IMR-90 (cell line): ENCODE data around the gene BCLAF1. TPM values are rescaled to one million over a fixed set of nuclear protein-coding genes. Genes with fewer than 3 reads are reported as not detected.

ENCODE experiments used
- ATAC-seq: fragments of 200-7000 bp; cut with Tn5 transposase; 2 replicates; pipeline ENCODE4 v1.9.1; 2020; ENCODE audit warnings: low read depth, mild to moderate bottlenecking, moderate library complexity
- BruUV-seq: library from RNA; stranded (reverse); fragments of 400-500 nt; replicated peaks from 2 replicates; lab custom pipeline; 2021; lab: Mats Ljungman, UMichigan
- CTCF ChIA-PET: fragments of 300-600 bp; formaldehyde crosslinking; extraction: SDS; loops from one replicate; lab custom pipeline; 2021; ENCODE audit warnings: antibody characterized with exemption; lab: Yijun Ruan, JAX
- POLR2A ChIA-PET: fragments of 300-600 bp; sonication (Branson Sonifier 250); formaldehyde crosslinking; loops from one replicate; lab custom pipeline; 2022; ENCODE audit warnings: antibody characterized with exemption; ENCODE audit not compliant: unreplicated experiment; lab: Charles Lee
- DNase-seq: peaks from one replicate; pipeline ENCODE4 v3.0.0; 2013
- H2AFZ ChIP-seq: replicated peaks from 2 replicates; pipeline ENCODE3; 2013; ENCODE audit warnings: low read length, mild to moderate bottlenecking; ENCODE audit not compliant: poor library complexity
- H2AK5ac ChIP-seq: 2 replicates; pipeline ENCODE4 v1.6.1; 2013; ENCODE audit warnings: low read depth, low read length, inconsistent platforms
- H2AK9ac ChIP-seq: replicated peaks from 2 replicates; pipeline ENCODE3; 2013; ENCODE audit warnings: mild to moderate bottlenecking, low read depth, low read length, moderate library complexity; ENCODE audit not compliant: poor library complexity
- H2BK120ac ChIP-seq: 2 replicates; pipeline ENCODE4 v1.6.1; 2013; ENCODE audit warnings: low read depth, low read length, inconsistent platforms
- H2BK15ac ChIP-seq: 3 replicates; pipeline ENCODE4 v1.6.1; 2013; ENCODE audit warnings: low read depth, low read length, inconsistent platforms
- H2BK20ac ChIP-seq: 2 replicates; pipeline ENCODE4 v1.6.1; 2013; ENCODE audit warnings: low read depth, mild to moderate bottlenecking, inconsistent platforms, low read length, moderate library complexity
- H2BK5ac ChIP-seq: 2 replicates; pipeline ENCODE4 v1.6.1; 2013; ENCODE audit warnings: mild to moderate bottlenecking, low read depth, low read length, inconsistent platforms; ENCODE audit not compliant: poor library complexity, severe bottlenecking
- H3K14ac ChIP-seq: replicated peaks from 2 replicates; pipeline ENCODE4 v1.6.1; 2013; ENCODE audit warnings: low read depth, low read length, inconsistent platforms
- H3K18ac ChIP-seq: 2 replicates; pipeline ENCODE4 v1.6.1; 2013; ENCODE audit warnings: low read depth, low read length, control low read depth
- H3K23ac ChIP-seq: 2 replicates; pipeline ENCODE4 v1.6.1; 2013; ENCODE audit warnings: low read depth, low read length, inconsistent platforms
- H3K27ac ChIP-seq: 2 replicates; pipeline ENCODE4 v1.5.1; 2013; ENCODE audit warnings: mild to moderate bottlenecking, control low read depth, low read length; ENCODE audit not compliant: insufficient read depth
- H3K27me3 ChIP-seq: 2 replicates; pipeline ENCODE4 v1.6.1; 2013; ENCODE audit warnings: low read length; ENCODE audit not compliant: control insufficient read depth, insufficient read depth
- H3K36me3 ChIP-seq: 2 replicates; pipeline ENCODE4 v1.6.1; 2013; ENCODE audit warnings: low read length, mixed read lengths; ENCODE audit not compliant: control insufficient read depth, insufficient read depth
- H3K4ac ChIP-seq: 2 replicates; pipeline ENCODE4 v1.6.1; 2013; ENCODE audit warnings: low read depth, low read length, inconsistent platforms
- H3K4me1 ChIP-seq: 2 replicates; pipeline ENCODE4 v1.6.1; 2013; ENCODE audit warnings: low read length, mixed read lengths; ENCODE audit not compliant: control insufficient read depth, insufficient read depth
- H3K4me2 ChIP-seq: 2 replicates; pipeline ENCODE4 v1.6.1; 2013; ENCODE audit warnings: low read depth, mild to moderate bottlenecking, control low read depth, low read length, moderate library complexity
- H3K4me3 ChIP-seq: 2 replicates; pipeline ENCODE4 v1.5.1; 2013; ENCODE audit warnings: low read depth, mild to moderate bottlenecking, control low read depth, low read length, moderate library complexity; ENCODE audit not compliant: insufficient read depth
- H3K56ac ChIP-seq: 2 replicates; pipeline ENCODE4 v1.6.1; 2013; ENCODE audit warnings: low read length, inconsistent platforms; ENCODE audit not compliant: insufficient read depth; ENCODE audit errors: extremely low read depth
- H3K79me1 ChIP-seq, 2 experiments: 2 replicates each; pipeline ENCODE4 v1.6.1; 2013; ENCODE audit warnings: low read length in 2 of 2, inconsistent platforms in 1 of 2, low read depth in 1 of 2
- H3K9ac ChIP-seq: 2 replicates; pipeline ENCODE4 v1.6.1; 2013; ENCODE audit warnings: low read depth, low read length, control low read depth
- H3K9me1 ChIP-seq: 2 replicates; pipeline ENCODE4 v1.6.1; 2013; ENCODE audit warnings: low read length, inconsistent platforms; ENCODE audit not compliant: insufficient read depth
- H3K9me3 ChIP-seq: 2 replicates; pipeline ENCODE4 v1.6.1; 2013; ENCODE audit warnings: low read length; ENCODE audit not compliant: control insufficient read depth, insufficient read depth
- H4K20me1 ChIP-seq: 2 replicates; pipeline ENCODE4 v1.6.1; 2013; ENCODE audit warnings: low read length, inconsistent platforms; ENCODE audit not compliant: insufficient read depth
- H4K5ac ChIP-seq: 2 replicates; pipeline ENCODE4 v1.6.1; 2013; ENCODE audit warnings: mild to moderate bottlenecking, low read depth, low read length, control low read depth
- H4K8ac ChIP-seq, 2 experiments: 2 replicates each; pipeline ENCODE4 v1.6.1; 2013; ENCODE audit warnings: low read depth in 2 of 2, low read length in 2 of 2, control low read depth in 1 of 2, inconsistent platforms in 1 of 2
- H4K91ac ChIP-seq: 2 replicates; pipeline ENCODE4 v1.6.1; 2013; ENCODE audit warnings: low read depth, low read length, inconsistent platforms; ENCODE audit not compliant: insufficient read depth
- BHLHE40 ChIP-seq: fragments of 150-350 bp; IDR thresholded peaks from 2 replicates; pipeline ENCODE4 v1.6.1; 2016; ENCODE audit warnings: mild to moderate bottlenecking, low read depth, low read length
- ELK1 ChIP-seq: fragments of 150-350 bp; IDR thresholded peaks from 2 replicates; pipeline ENCODE4 v1.6.1; 2016; ENCODE audit warnings: low read depth, mild to moderate bottlenecking, low read length, moderate library complexity, borderline replicate concordance
- FOS ChIP-seq: fragments of 150-350 bp; IDR thresholded peaks from 2 replicates; pipeline ENCODE4 v1.6.1; 2016; ENCODE audit warnings: low read depth, low read length
- MAFK ChIP-seq: IDR thresholded peaks from 2 replicates; pipeline ENCODE4 v1.6.1; 2012; ENCODE audit warnings: low read depth, low read length, improper control_type of control experiment
- MAZ ChIP-seq: IDR thresholded peaks from 2 replicates; pipeline ENCODE4 v1.6.1; 2012; ENCODE audit warnings: low read depth, mild to moderate bottlenecking, low read length, improper control_type of control experiment, moderate library complexity, borderline replicate concordance
- MXI1 ChIP-seq: IDR thresholded peaks from 2 replicates; pipeline ENCODE4 v1.6.1; 2012; ENCODE audit warnings: low read depth, mild to moderate bottlenecking, low read length, moderate library complexity, borderline replicate concordance
- POLR2A ChIP-seq: IDR thresholded peaks from 2 replicates; pipeline ENCODE4 v1.6.1; 2012; ENCODE audit warnings: mild to moderate bottlenecking, low read depth, low read length
- RAD21 ChIP-seq: IDR thresholded peaks from 2 replicates; pipeline ENCODE4 v1.6.1; 2012; ENCODE audit warnings: low read length, improper control_type of control experiment
- RCOR1 ChIP-seq: IDR thresholded peaks from 2 replicates; pipeline ENCODE4 v1.6.1; 2012; ENCODE audit warnings: mild to moderate bottlenecking, low read length, improper control_type of control experiment; ENCODE audit not compliant: insufficient replicate concordance
- SMC3 ChIP-seq: fragments of 150-350 bp; IDR thresholded peaks from 2 replicates; pipeline ENCODE4 v1.6.1; 2016; ENCODE audit warnings: low read depth, mild to moderate bottlenecking, antibody characterized with exemption, low read length, moderate library complexity
- WGBS, 2 experiments: methylation state at CpG; one replicate each; pipeline versions ENCODE4 v1.1.5 to v1.1.7; 2013; ENCODE audit warnings: missing lambda C conversion rate in 2 of 2; ENCODE audit not compliant: insufficient read length in 1 of 2; ENCODE audit errors: extremely low coverage in 2 of 2; 5-methylcytosine and 5-hydroxymethylcytosine counted together
- dilution Hi-C: fragments of 300-500 bp; cut with HindIII; formaldehyde crosslinking; loops from one replicate; pipeline ENCODE4 v1.14.3; 2018; ENCODE audit warnings: low sequenced_read_pairs; ENCODE audit not compliant: unreplicated experiment
- in situ Hi-C: fragments of 300-500 bp; cut with MboI; formaldehyde crosslinking; loops from 3 replicates; pipeline ENCODE4 v1.14.3; 2019; ENCODE audit warnings: low sequenced_read_pairs, inconsistent platforms, mixed read lengths
- intact Hi-C: fragments of 100-400 bp; cut with micrococcal nuclease; formaldehyde crosslinking; loops from 2 replicates; pipeline ENCODE4 v1.10.0; 2022
- polyA plus RNA-seq, 3 experiments: library from polyadenylated mRNA; depleted of rRNA; stranded (reverse); fragments of >200 nt; gene quantifications; 2 replicates each; pipeline ENCODE4 v1.2.3, GENCODE V29; 2012; ENCODE audit warnings: low replicate concordance in 1 of 3
- total RNA-seq: library from RNA; depleted of rRNA; stranded (reverse); fragments of >200 nt; gene quantifications from 2 replicates; pipeline ENCODE4 v1.2.3, GENCODE V29; 2012

Gene BCLAF1
- total and polyA plus RNA-seq, 2 of the 4 experiments (the other 2 are of a cell fraction), result 34.0 to 141 TPM

- Histone ChIP-seq H2BK15ac (no peak overlapping the region), H3K27me3 (no peaks in the 10 kb centered on the region), H3K4me2 (peak overlapping the region; percentile 93; the same call in 1 of the 2 replicates), H3K4me1 (no peaks in the 10 kb centered on the region), H3K27ac (no peak overlapping the region), H3K9me3 (no peaks in the 10 kb centered on the region), H3K4me3 (no peak overlapping the region), H4K20me1 (no peaks in the 10 kb centered on the region), H3K4ac (no peak overlapping the region), H3K9ac (no peak overlapping the region), H3K56ac (no peak overlapping the region), H4K8ac (no peak overlapping the region; a peak in 1 of 4 replicates), H3K18ac (no peak overlapping the region), H3K9me1 (no peaks in the 10 kb centered on the region), H3K79me1 (peaks cover 0 to 8% of the 10 kb centered on the region in 2 experiments; a peak in 2 of 4 replicates), H2AK9ac (no peak overlapping the region), H2BK5ac (no peak overlapping the region), H4K91ac (no peak overlapping the region), H3K23ac (no peak overlapping the region), H2BK20ac (no peak overlapping the region), H2AK5ac (no peak overlapping the region), H2AFZ (no peak overlapping the region), H3K14ac (no peak overlapping the region), H4K5ac (no peak overlapping the region), H2BK120ac (no peak overlapping the region), H3K36me3 (no peaks in the 10 kb centered on the region)
- ATAC-seq, result no peak
- in situ Hi-C loops (no loop called here), dilution Hi-C loops (no loop called here), intact Hi-C loops (loop anchor here (5.0 kb wide), 1 partner anchor 296 kb away; no protein-coding TSS in a partner anchor)
- DNase-seq, result no peak
- no CpG with 5 or more reads among the region's 4 CpGs for WGBS, 2 experiments
- ChIA-PET POLR2A (interaction anchor here (1.3 kb wide), 1 partner anchor 9 kb away, joined by 3 read pairs; no protein-coding TSS in a partner anchor), CTCF (interaction anchor here (0.8 to 1.2 kb wide), 3 partner anchors 37 to 753 kb away, joined by 3 read pairs; no protein-coding TSS in a partner anchor)
- no peak for TF ChIP-seq RAD21
- no peak for TF ChIP-seq MXI1
- TF ChIP-seq SMC3, result no peak
- no peak for TF ChIP-seq MAZ
- no peak for TF ChIP-seq ELK1
- TF ChIP-seq RCOR1, result no peak
- no peak for TF ChIP-seq POLR2A
- TF ChIP-seq MAFK, result no peak
- no peak for TF ChIP-seq FOS
- TF ChIP-seq BHLHE40, result no peak
- BruUV-seq, result no TSS peak
Observed at GRCh38 chr6:136251394-136251793, 38.3 kb downstream of the BCLAF1 start.
